Measurements from ENCODE around the gene HPD.
A peak's percentile ranks its signal among the peaks of the same experiment; 100 is the strongest.
"Not testable (repeated sequence)": the region's sequence is repeated elsewhere in the genome, so short reads cannot be mapped to it uniquely, and the experiment has no call there.

Gene HPD

DNA sequence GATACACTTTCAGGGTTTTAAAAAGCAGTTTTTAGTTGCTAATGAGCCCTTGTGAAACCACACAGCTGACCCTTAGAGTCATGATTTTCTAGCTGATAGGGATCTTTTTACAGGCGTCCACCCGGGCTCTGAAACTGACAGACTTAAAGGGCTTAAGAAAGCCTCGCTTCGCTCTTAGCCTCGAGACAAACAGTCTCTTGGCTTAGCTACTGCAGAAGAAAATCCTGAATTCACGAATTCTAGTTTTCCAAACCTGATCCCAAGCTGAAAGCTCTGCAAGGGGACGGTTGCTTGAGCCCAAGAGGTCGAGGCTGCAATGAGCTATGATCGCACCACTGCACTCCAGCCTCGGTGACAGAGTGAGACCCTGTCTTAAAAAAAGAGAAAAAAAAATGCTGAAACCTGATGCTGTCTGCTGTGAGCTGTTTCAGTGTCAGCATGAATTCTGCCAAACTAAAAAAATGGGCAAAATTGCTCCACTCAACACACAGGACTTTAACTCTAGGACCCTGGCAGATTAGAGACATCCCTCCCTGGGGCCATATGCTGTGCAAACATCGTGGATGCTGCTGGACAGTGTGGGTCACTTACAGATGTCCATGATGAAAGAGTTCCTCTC lies 3.1 kb upstream of the HPD start:
- no peak for DNase-seq (ENCODE audit: low spot score)
- H3K27ac ChIP-seq: peak overlapping the region in 1 of 2 donors; percentile 46
- TF ChIP-seq, protein P1, sequence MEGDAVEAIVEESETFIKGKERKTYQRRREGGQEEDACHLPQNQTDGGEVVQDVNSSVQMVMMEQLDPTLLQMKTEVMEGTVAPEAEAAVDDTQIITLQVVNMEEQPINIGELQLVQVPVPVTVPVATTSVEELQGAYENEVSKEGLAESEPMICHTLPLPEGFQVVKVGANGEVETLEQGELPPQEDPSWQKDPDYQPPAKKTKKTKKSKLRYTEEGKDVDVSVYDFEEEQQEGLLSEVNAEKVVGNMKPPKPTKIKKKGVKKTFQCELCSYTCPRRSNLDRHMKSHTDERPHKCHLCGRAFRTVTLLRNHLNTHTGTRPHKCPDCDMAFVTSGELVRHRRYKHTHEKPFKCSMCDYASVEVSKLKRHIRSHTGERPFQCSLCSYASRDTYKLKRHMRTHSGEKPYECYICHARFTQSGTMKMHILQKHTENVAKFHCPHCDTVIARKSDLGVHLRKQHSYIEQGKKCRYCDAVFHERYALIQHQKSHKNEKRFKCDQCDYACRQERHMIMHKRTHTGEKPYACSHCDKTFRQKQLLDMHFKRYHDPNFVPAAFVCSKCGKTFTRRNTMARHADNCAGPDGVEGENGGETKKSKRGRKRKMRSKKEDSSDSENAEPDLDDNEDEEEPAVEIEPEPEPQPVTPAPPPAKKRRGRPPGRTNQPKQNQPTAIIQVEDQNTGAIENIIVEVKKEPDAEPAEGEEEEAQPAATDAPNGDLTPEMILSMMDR (IDR thresholded peaks at IDR 0.05): no peak
- H3K4me3 ChIP-seq: no peak overlapping the region

DNA sequence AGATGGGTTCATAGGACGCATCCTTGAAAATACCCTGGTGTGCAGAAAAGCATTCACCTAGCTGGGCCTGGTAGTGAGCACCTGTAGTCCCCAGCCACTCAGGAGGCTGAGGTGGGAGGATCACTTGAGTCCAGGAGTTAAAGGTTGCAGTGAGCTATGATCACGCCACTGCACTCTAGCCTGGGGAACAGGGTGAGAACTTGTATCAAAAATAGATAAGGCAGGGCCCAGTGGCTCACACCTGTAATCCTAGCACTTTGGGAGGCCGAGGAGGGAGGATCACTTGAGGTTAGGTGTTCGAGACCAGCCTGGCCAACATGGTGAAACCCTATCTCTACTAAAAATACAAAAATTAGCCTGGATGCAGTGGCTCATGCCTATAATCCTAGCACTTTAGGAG lies 2.0 kb upstream of the HPD start:
- H3K4me3 ChIP-seq; DNase-seq (ENCODE audit: low spot score): not testable (repeated sequence)
- H3K27ac ChIP-seq: peak overlapping the region in 1 of 2 donors; percentile 94

DNA sequence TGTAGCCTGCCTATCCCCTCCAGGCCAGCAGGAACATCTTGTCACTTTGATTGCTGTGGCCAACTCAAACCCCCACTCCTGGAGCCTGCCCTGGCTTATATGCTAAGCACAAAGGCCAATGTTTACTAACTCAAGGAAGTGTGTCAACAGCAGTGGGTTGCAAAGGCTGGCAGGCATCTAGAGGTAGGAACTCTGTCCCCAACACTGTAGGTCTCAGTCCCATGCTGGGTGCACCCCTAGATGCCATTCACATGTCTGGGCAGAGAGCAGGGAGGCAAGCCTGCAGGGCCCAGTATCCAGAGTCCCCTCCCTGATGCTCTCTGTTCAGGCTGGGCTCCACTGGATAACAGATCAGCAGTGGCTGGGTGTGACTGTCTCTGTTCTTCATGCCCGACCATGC lies 1.6 kb upstream of the HPD start:
- H3K27ac ChIP-seq: peak overlapping the region; percentile 89 to 94
- H3K4me3 ChIP-seq: no peak overlapping the region
- TF ChIP-seq, protein P1 (IDR thresholded peaks at IDR 0.05): no peak
- no peak for DNase-seq (ENCODE audit: low spot score)

DNA sequence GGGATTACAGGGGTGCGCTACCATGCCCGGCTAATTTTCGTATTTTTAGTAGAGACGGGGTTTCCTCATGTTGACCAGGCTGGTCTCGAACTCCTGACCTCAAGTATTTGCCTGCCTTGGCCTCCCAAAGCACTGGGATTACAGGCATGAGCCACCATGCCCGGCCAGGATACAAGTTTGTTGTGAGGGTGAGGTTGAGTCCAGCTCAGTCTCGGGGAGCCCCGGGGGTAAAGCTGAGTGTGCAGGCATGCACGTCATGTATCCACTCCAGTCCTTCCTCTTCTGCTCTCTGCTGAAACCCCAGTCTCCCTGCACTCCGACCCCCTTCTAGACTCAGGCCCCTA lies 369 bp downstream of the HPD start:
- Histone ChIP-seq H3K27ac (peak overlapping the region; percentile 89 to 94), H3K4me3 (no peak overlapping the region)

DNA sequence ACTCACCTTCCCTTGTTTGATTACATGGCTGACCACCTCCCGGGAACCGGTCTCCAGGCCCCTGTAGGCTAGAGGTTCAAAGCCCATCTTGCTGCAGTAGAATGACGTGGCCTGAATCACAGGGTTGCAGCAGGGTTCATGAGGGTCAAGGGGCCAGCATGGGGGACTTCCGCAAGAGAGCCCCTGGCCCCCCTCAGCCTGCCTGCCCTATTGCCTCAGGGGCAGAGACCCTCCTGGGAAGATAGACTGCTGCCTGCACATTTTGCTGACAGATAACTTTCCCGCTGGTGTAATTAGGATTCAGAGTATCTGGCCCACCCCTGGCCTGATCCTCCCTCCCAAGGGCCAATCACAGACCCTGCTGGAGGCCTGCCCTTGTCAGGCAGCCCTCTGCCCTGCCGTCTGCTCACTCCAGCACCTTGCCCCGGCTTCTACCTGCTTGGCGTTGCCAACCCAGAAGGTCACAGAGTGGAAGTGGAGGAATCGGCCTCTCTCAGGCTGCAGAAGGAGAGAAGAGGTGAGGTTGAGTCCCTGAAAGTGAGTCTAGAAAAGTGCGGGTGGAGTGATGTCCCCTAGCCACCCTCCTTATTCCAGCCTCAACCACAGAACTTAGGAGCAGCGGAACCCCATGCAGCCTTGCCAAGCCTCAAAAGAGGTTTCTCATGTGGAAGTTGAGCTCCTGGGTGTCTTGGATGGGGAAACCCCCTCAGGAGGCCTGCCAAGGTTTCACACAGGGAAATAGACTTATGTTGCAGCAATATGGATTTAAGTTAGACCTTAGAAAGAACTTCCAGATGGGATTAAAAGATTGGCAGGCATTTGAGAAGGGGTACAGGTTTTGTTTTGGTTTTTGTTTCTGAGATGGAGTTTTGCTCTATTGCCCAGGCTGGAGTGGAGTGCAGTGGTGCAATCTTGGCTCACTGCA lies 1.1 kb downstream of the HPD start:
- DNase-seq (ENCODE audit: low spot score): no peak
- Histone ChIP-seq H3K4me3 (no peak overlapping the region), H3K27ac (peak overlapping the region; percentile 89 to 94)
- TF ChIP-seq, protein P1 (IDR thresholded peaks at IDR 0.05): no peak

More for the DNA sequence above, 369 bp downstream of the HPD start:
- DNase-seq (ENCODE audit: low spot score): no peak
- TF ChIP-seq, protein P1 (IDR thresholded peaks at IDR 0.05): no peak

DNA sequence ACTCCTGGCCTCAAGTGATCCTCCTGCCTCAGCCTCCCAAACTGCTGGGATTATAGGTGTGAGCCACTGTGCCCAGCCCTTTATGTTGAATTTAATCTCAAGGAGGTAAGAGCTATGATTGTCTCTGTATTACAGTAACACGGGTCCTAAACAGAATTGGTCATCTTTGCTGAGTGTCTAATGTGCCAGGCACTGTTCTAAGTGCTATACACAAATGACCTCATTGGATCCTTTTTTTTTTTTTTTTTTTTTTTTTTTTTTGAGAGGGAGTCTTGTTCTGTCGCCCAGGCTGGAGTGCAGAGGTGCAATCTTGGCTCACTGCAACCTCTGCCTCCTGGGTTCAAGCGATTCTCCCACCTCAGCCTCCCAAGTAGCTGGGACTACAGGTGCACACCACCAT lies 6.3 kb downstream of the HPD start:
- not testable (repeated sequence) for DNase-seq (ENCODE audit: low spot score); H3K27ac ChIP-seq; H3K4me3 ChIP-seq

DNA sequence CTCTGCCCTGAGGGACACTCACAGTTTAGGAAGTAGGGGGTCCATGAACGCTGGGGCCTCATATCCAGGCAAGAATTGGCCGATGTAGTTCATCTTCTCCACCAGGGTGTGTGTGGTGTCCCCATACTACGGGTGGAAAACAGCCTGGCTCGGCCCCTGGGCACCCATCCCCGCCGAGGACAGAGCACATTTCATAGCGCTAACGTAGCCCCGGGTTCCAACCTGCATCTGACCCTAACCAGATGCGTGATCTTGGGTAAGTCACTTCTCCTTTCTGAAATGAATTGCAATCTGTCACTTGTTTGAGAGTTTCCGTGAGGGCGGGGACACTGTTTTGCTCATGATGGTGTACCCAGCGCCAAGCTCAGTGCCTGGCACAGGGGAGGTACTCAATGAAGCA lies 9.0 kb downstream of the HPD start:
- TF ChIP-seq, protein P1 (IDR thresholded peaks at IDR 0.05): no peak

DNA sequence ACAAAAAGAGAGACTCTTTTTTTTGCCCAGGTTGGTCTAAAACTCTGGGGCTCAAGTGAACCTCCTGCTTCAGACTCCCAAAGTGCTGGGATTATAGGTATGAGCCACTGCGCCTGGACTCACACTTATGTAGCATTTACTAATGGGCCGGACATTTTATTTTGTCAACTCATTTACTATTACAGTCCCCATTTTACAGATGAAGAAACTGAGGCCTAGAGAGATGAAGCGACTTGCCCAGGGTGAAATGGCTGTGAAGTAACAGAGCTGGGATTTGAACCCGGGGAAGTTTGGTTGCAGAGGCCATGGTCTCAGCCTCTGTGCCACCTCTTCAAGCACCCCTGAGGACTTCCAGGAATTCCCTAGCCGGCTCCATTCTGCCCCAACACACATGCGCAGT lies 9.4 kb downstream of the HPD start:
- no peak overlapping the region for H3K4me3 ChIP-seq
- no peak overlapping the region for H3K27ac ChIP-seq
- no peak for DNase-seq (ENCODE audit: low spot score)
- TF ChIP-seq, protein P1 (IDR thresholded peaks at IDR 0.05): no peak

More for the DNA sequence above, 9.0 kb downstream of the HPD start:
- no peak for DNase-seq (ENCODE audit: low spot score)
- no peak overlapping the region for H3K4me3 ChIP-seq
- H3K27ac ChIP-seq: no peak overlapping the region
